Smooth muscle cell (in vitro differentiated cells): ENCODE measurements around the gene PRPSAP1. TPM values are rescaled to one million over a fixed set of nuclear protein-coding genes. Genes with fewer than 3 reads are reported as not detected.

Experiments used
- DNase-seq: peaks from one replicate; lab custom pipeline; 2025; ENCODE audit not compliant: unreplicated experiment; lab: John Stamatoyannopoulos, UW
- H2AFZ ChIP-seq: fragments of 200-600 bp; sonication (generic); 2 replicates; pipeline ENCODE4 v1.6.0; 2016; ENCODE audit warnings: antibody characterized with exemption, low read depth, mild to moderate bottlenecking
- H3F3A ChIP-seq: fragments of 200-600 bp; sonication (generic); 2 replicates; pipeline ENCODE4 v1.6.0; 2017; ENCODE audit warnings: antibody characterized with exemption, low read depth
- H3K27ac ChIP-seq: fragments of 200-600 bp; sonication (generic); 2 replicates; pipeline ENCODE4 v1.5.1; 2016; ENCODE audit warnings: low read depth, mild to moderate bottlenecking
- H3K27me3 ChIP-seq: fragments of 200-600 bp; sonication (generic); 2 replicates; pipeline ENCODE4 v1.6.1; 2016; ENCODE audit warnings: low read depth, mild to moderate bottlenecking
- H3K36me3 ChIP-seq: fragments of 200-600 bp; sonication (generic); 2 replicates; pipeline ENCODE4 v1.5.1; 2016; ENCODE audit warnings: low read depth
- H3K4me1 ChIP-seq: fragments of 200-600 bp; sonication (generic); 2 replicates; pipeline ENCODE4 v1.5.1; 2016; ENCODE audit warnings: low read depth
- H3K4me2 ChIP-seq: fragments of 200-600 bp; sonication (generic); 2 replicates; pipeline ENCODE4 v1.6.0; 2016; ENCODE audit warnings: mild to moderate bottlenecking
- H3K4me3 ChIP-seq: fragments of 200-600 bp; sonication (generic); 2 replicates; pipeline ENCODE4 v1.5.1; 2016; ENCODE audit warnings: mild to moderate bottlenecking
- H3K79me2 ChIP-seq: fragments of 200-600 bp; sonication (generic); 2 replicates; pipeline ENCODE4 v1.6.0; 2016; ENCODE audit warnings: low read depth, mild to moderate bottlenecking
- H3K9ac ChIP-seq: fragments of 200-600 bp; sonication (generic); 2 replicates; pipeline ENCODE4 v1.6.0; 2016; ENCODE audit warnings: low read depth
- H3K9me3 ChIP-seq: fragments of 200-600 bp; sonication (generic); replicated peaks from 2 replicates; pipeline ENCODE4 v1.5.1; 2016; ENCODE audit warnings: low read depth
- H4K20me1 ChIP-seq: fragments of 200-600 bp; sonication (generic); 2 replicates; pipeline ENCODE4 v1.6.0; 2016; ENCODE audit warnings: low read depth
- WGBS: methylation state at CpG from one replicate; pipeline ENCODE4 v1.1.7; 2016; ENCODE audit warnings: low lambda C conversion rate; 5-methylcytosine and 5-hydroxymethylcytosine counted together
- polyA plus RNA-seq: library from polyadenylated mRNA; unstranded; fragments of >200 nt; fragmentation: Nextera tagmentation; extraction: Ambion mirVana; gene quantifications from 2 replicates; pipeline ENCODE4 v1.2.1, GENCODE V29; 2016
- total RNA-seq: library from RNA; depleted of rRNA; stranded (reverse); fragments of >200 nt; gene quantifications from 2 replicates; pipeline ENCODE4 v1.2.3, GENCODE V29; 2014
- TF ChIP-seq, protein P1 (sequence below): fragments of 200-600 bp; sonication (generic); IDR thresholded peaks from 2 replicates; pipeline ENCODE4 v1.5.1; 2017; ENCODE audit warnings: borderline replicate concordance, mild to moderate bottlenecking, antibody characterized with exemption; ENCODE audit not compliant: insufficient read depth, poor library complexity, severe bottlenecking

PRPSAP1 gene
- total and polyA plus RNA-seq, 2 experiments from 2014 or later = 27.1 to 35.7 TPM

DNA sequence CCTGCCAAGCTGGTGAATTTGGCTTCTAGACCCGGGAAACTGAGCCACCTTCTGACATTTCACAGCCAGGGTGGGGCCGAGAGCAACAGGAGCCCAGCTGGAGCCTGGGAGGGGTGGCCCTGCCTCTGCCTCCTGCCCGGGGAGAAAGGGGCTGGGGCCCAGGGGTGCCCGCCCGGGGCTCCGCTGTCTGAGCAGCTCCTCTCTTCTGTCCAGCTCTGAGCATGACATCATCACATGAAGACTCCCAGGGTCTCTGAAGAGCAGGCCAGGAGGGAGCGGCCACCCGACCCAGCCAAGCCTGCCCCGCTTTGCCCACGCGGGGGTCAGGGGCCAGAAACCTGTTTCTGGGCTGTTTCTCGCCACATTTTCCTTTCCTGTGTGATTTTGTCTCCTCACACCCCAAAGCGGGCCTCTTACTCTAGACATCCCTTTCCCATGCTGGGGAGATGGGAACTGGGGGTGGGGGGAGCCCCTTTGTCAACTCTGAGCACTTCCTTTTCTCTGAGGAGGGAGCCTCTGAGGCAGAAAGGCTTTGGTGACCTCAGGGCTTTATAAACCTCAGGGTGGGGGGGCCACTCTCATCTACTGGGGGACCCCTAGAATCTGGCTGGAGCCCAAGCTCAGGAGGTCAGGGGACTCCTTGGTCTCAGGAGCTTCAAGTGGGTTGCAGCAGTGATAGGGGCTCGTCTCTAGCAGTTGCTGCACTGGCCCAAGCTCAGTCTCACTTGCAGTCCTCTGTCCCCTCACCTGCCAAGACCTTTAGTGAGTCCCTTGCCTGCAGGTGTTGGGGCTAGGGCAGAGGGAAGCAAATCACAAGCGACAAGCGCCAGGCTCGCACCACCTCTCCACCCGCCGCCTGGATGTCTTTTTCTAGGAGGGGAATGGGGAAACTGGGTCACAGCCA lies 80.9 kb downstream of the PRPSAP1 start:
- Histone ChIP-seq H3K4me3 (no peak overlapping the region), H3K27ac (no peak overlapping the region), H3K27me3 (no peaks in the 10 kb centered on the region), H3K9ac (no peak overlapping the region), H4K20me1 (peaks cover 12% of the 10 kb centered on the region), H3K9me3 (no peaks in the 10 kb centered on the region), H3K36me3 (no peaks in the 10 kb centered on the region), H2AFZ (no peak overlapping the region), H3K4me2 (no peak overlapping the region), H3K79me2 (no peaks in the 10 kb centered on the region), H3K4me1 (peaks cover 3% of the 10 kb centered on the region), H3F3A (peaks cover 4% of the 10 kb centered on the region)
- no peak for DNase-seq
- TF ChIP-seq, protein P1, sequence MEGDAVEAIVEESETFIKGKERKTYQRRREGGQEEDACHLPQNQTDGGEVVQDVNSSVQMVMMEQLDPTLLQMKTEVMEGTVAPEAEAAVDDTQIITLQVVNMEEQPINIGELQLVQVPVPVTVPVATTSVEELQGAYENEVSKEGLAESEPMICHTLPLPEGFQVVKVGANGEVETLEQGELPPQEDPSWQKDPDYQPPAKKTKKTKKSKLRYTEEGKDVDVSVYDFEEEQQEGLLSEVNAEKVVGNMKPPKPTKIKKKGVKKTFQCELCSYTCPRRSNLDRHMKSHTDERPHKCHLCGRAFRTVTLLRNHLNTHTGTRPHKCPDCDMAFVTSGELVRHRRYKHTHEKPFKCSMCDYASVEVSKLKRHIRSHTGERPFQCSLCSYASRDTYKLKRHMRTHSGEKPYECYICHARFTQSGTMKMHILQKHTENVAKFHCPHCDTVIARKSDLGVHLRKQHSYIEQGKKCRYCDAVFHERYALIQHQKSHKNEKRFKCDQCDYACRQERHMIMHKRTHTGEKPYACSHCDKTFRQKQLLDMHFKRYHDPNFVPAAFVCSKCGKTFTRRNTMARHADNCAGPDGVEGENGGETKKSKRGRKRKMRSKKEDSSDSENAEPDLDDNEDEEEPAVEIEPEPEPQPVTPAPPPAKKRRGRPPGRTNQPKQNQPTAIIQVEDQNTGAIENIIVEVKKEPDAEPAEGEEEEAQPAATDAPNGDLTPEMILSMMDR = no peak
- 93% methylated on average over 16 of the region's 19 CpGs for WGBS

DNA sequence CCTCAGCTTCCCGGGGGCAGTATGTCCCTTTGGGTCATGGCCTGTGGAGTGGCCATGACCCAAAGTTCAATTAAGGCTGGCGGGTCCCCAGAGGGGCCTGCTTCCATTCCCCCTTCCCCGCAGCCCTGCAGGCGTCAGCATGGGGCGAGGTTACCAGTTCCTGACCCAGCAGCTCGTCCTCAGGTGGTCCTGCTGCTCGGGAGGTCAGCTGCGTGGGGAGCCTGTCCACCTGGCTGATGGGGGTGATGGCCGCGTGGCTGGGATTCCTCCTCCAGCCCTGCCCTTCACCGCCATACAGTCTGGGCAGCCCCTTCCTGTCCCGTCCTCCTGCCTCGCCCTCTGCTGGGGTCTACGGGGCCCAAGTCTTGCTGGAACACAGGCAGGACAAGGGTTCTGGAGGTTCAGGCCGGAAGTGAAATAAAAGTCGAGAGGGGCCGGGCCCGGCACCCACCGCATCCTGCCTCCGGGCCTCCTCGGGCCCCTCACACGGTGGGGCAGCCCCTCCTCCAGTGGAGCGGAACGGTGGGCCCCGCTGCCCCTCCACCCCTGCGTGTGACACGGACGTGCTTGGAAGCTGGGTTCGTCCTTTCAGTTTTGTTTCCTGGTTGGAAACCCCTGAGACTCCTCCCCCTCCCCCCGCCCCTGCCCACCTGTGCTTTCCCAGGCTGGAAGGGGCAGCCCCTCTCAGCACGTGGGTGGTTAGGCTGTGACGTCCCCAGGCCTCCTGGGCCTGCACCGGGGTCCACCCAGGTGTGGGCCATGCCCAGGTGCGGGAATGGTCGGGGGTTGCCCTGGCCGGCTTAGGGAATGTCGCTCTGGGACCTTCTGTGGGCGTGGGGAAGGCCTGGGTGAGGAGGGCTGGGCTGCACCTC lies 81.8 kb downstream of the PRPSAP1 start:
- Histone ChIP-seq H3K36me3 (no peaks in the 10 kb centered on the region), H3K4me1 (peaks cover 9% of the 10 kb centered on the region), H3K9ac (no peak overlapping the region), H3F3A (peaks cover 4% of the 10 kb centered on the region), H3K4me2 (no peak overlapping the region), H4K20me1 (peaks cover 12% of the 10 kb centered on the region), H2AFZ (no peak overlapping the region), H3K79me2 (peaks cover 8% of the 10 kb centered on the region), H3K27me3 (no peaks in the 10 kb centered on the region), H3K9me3 (no peaks in the 10 kb centered on the region), H3K4me3 (no peak overlapping the region), H3K27ac (no peak overlapping the region)
- WGBS = 83% methylated on average over 38 of the region's 38 CpGs
- TF ChIP-seq, protein P1 = no peak
- no peak for DNase-seq

DNA sequence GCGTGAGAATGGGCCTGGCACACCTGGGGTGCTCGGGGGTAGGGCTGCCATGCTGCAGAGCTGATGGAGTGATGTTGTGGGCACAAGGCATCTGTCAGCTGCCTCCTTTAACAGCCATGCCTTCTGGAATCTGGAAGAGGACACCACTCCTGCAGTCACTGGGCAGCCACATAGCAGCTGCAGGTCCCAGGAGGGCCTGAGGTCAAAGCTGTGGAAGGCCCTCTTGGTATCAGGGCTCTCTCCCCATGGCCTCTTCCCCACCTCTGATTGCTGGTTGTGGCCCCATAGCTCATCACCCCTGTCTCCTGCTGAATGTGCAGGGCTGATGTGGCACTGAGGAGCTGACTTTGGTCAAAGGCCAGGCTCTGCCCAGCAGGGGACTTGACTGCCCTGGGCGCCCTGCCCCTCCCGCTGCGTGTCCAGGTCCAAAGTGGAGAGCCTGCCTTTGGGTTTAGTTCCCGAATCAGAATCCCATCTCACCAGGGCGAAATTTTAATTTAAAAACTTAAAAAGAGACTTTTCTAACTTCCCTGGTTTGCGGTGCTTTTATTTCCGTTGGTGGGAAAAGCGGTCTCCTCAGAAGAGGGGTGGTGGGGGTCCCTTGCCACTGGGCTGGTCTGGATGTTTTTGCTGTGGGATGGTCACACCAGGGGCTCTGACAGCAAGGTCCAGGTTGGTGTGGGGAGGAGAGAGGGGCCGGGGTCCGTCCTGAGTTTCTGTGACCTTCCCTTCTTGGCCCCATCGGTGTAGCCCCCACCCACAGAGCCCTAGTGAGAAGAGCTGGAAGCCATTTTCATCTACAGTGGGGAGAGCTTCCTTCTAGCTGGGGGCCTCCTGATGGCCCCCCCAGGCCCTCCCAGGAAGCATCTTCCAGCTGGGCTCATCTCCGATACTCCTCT lies 82.7 kb downstream of the PRPSAP1 start:
- Histone ChIP-seq H3K4me3 (no peak overlapping the region), H3K36me3 (no peaks in the 10 kb centered on the region), H3K27ac (no peak overlapping the region), H3K9ac (no peak overlapping the region), H3K27me3 (no peaks in the 10 kb centered on the region), H3K79me2 (peaks cover 17% of the 10 kb centered on the region), H3F3A (peaks cover 4% of the 10 kb centered on the region), H3K4me2 (no peak overlapping the region), H4K20me1 (peaks cover 12% of the 10 kb centered on the region), H3K4me1 (peaks cover 13% of the 10 kb centered on the region), H3K9me3 (no peaks in the 10 kb centered on the region), H2AFZ (no peak overlapping the region)
- TF ChIP-seq, protein P1 = no peak
- whole genome bisulfite sequencing = 98% methylated on average over 14 of the region's 14 CpGs
- no peak for DNase-seq
